H1 (cell line): Measurements from ENCODE around the gene TXNRD2. TPM values are rescaled to one million over a fixed set of nuclear protein-coding genes. Genes with fewer than 3 reads are reported as not detected.

Experiments
- BRCA1 ChIP-seq: IDR thresholded peaks from 2 replicates; pipeline ENCODE4 v1.6.1; 2012; ENCODE audit warnings: low read depth, low read length, improper control_type of control experiment
- TBP ChIP-seq: IDR thresholded peaks from 2 replicates; pipeline ENCODE4 v1.6.1; 2011; ENCODE audit warnings: low read depth, low read length, improper control_type of control experiment
- polyA plus RNA-seq, 7 experiments: library from polyadenylated mRNA; depleted of rRNA in 3 of 7; stranded (reverse) in 5 of 7; unstranded in 2 of 7; fragments of >200 nt in 5 of 7; fragments of 200-250 nt in 2 of 7; gene quantifications; 1 replicate in 5 of 7; 2 replicates in 1 of 7; 4 replicates in 1 of 7; pipeline versions ENCODE4 v1.2.1 to v1.2.3, GENCODE V29; 2011 to 2013; ENCODE audit warnings: missing spikeins in 2 of 7, mixed read lengths in 2 of 7
- total RNA-seq: library from RNA; stranded (reverse); fragmentation: NEBNext Ultra II Directional; extraction: Animal tissue kit (Norgen Biotek cat#: 25700); gene quantifications from 2 replicates; pipeline ENCODE4 v1.2.1, GENCODE V29; 2021
- TF ChIP-seq, protein P1 (sequence below): IDR thresholded peaks from 2 replicates; pipeline ENCODE4 v1.6.1; 2012; ENCODE audit warnings: inconsistent platforms
- TF ChIP-seq, protein P2 (sequence below): fragments of 300-600 bp; sonication (generic); IDR thresholded peaks from 2 replicates; pipeline ENCODE4 v1.7.1; 2012; ENCODE audit warnings: low read length, moderate library complexity, mild to moderate bottlenecking, inconsistent platforms; ENCODE audit not compliant: insufficient replicate concordance

The TXNRD2 gene
- total and polyA plus RNA-seq, 2 of the 8 experiments (the other 6 are each of a cell fraction or from before 2014, with no cell fraction given): 14.8 to 21.9 TPM

DNA sequence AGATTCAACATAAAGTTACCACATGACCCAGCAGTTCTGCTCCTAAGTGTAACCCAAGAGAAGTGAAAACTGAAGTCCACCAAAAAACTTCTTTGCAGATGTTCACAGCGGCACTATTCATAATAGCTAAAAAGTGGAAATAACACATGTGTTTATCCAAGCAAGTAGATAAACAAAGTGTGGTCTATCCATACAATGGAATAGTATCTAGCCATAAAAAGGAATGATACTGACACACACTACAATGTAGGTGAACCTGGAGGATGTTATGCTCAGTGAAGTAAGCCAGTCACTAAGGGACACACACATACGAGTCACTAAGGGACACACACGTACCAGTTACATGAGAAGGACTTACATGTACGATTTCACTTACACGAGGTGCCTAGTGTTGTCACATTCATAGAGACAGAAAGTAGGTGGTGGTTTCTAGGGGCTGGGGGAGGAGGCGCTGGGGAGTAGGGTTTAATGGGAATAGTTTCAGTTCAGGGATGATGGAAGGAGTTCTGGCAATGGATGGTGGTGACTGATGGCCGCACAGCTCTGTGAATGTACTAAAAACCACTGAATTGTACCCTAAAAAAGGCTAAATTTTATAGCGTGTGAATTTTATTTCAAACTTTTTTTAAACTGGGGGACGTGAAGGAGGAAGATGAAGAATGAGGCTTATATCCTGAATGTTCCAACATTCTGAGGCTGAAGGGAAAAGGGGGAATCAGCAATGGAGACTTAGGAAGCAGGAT is 27.2 kb downstream of the TXNRD2 start (continued):
- TF ChIP-seq, protein P1, sequence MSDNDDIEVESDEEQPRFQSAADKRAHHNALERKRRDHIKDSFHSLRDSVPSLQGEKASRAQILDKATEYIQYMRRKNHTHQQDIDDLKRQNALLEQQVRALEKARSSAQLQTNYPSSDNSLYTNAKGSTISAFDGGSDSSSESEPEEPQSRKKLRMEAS: no peak
- TF ChIP-seq, protein P2, sequence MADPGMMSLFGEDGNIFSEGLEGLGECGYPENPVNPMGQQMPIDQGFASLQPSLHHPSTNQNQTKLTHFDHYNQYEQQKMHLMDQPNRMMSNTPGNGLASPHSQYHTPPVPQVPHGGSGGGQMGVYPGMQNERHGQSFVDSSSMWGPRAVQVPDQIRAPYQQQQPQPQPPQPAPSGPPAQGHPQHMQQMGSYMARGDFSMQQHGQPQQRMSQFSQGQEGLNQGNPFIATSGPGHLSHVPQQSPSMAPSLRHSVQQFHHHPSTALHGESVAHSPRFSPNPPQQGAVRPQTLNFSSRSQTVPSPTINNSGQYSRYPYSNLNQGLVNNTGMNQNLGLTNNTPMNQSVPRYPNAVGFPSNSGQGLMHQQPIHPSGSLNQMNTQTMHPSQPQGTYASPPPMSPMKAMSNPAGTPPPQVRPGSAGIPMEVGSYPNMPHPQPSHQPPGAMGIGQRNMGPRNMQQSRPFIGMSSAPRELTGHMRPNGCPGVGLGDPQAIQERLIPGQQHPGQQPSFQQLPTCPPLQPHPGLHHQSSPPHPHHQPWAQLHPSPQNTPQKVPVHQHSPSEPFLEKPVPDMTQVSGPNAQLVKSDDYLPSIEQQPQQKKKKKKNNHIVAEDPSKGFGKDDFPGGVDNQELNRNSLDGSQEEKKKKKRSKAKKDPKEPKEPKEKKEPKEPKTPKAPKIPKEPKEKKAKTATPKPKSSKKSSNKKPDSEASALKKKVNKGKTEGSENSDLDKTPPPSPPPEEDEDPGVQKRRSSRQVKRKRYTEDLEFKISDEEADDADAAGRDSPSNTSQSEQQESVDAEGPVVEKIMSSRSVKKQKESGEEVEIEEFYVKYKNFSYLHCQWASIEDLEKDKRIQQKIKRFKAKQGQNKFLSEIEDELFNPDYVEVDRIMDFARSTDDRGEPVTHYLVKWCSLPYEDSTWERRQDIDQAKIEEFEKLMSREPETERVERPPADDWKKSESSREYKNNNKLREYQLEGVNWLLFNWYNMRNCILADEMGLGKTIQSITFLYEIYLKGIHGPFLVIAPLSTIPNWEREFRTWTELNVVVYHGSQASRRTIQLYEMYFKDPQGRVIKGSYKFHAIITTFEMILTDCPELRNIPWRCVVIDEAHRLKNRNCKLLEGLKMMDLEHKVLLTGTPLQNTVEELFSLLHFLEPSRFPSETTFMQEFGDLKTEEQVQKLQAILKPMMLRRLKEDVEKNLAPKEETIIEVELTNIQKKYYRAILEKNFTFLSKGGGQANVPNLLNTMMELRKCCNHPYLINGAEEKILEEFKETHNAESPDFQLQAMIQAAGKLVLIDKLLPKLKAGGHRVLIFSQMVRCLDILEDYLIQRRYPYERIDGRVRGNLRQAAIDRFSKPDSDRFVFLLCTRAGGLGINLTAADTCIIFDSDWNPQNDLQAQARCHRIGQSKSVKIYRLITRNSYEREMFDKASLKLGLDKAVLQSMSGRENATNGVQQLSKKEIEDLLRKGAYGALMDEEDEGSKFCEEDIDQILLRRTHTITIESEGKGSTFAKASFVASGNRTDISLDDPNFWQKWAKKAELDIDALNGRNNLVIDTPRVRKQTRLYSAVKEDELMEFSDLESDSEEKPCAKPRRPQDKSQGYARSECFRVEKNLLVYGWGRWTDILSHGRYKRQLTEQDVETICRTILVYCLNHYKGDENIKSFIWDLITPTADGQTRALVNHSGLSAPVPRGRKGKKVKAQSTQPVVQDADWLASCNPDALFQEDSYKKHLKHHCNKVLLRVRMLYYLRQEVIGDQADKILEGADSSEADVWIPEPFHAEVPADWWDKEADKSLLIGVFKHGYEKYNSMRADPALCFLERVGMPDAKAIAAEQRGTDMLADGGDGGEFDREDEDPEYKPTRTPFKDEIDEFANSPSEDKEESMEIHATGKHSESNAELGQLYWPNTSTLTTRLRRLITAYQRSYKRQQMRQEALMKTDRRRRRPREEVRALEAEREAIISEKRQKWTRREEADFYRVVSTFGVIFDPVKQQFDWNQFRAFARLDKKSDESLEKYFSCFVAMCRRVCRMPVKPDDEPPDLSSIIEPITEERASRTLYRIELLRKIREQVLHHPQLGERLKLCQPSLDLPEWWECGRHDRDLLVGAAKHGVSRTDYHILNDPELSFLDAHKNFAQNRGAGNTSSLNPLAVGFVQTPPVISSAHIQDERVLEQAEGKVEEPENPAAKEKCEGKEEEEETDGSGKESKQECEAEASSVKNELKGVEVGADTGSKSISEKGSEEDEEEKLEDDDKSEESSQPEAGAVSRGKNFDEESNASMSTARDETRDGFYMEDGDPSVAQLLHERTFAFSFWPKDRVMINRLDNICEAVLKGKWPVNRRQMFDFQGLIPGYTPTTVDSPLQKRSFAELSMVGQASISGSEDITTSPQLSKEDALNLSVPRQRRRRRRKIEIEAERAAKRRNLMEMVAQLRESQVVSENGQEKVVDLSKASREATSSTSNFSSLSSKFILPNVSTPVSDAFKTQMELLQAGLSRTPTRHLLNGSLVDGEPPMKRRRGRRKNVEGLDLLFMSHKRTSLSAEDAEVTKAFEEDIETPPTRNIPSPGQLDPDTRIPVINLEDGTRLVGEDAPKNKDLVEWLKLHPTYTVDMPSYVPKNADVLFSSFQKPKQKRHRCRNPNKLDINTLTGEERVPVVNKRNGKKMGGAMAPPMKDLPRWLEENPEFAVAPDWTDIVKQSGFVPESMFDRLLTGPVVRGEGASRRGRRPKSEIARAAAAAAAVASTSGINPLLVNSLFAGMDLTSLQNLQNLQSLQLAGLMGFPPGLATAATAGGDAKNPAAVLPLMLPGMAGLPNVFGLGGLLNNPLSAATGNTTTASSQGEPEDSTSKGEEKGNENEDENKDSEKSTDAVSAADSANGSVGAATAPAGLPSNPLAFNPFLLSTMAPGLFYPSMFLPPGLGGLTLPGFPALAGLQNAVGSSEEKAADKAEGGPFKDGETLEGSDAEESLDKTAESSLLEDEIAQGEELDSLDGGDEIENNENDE: no peak
- TF ChIP-seq BRCA1: no peak
- no peak for TF ChIP-seq TBP
